ENCODE data around the gene A4GALT. TPM values are rescaled to one million over a fixed set of nuclear protein-coding genes. Genes with fewer than 3 reads are reported as not detected.

A4GALT gene
- total RNA-seq, 1 experiment from 2014 or later = 22.1 TPM

GRCh38 chr22:42688241-42689211 is 32.1 kb downstream of the A4GALT start:
- Mint-ChIP-seq H3K4me1 (peaks cover 19% of the 10 kb centered on the region), H3K9me3 (no peaks in the 10 kb centered on the region), H3K27ac (peak overlapping the region; percentile 65), H3K4me3 (no peak overlapping the region), H3K36me3 (no peaks in the 10 kb centered on the region), H3K27me3 (ENCODE audit: low read depth) (no peaks in the 10 kb centered on the region)
- TF ChIP-seq ZNF121 (CRISPR knock-in tag; IDR thresholded peaks at IDR 0.05) (peak; percentile 86), GRHL2 (CRISPR knock-in tag; IDR thresholded peaks at IDR 0.05; ENCODE audit: insufficient replicate concordance, severe bottlenecking) (no peak)
- DNase-seq (ENCODE audit: low spot score) = peak; percentile 48
- ATAC-seq = peak; percentile 70
- CTCF ChIA-PET = interaction anchor here (1.1 to 1.3 kb wide), 2 partner anchors 67 to 180 kb away, joined by 6 to 7 read pairs; no protein-coding TSS in a partner anchor
- POLR2A ChIA-PET = interaction anchor here (0.6 to 1.0 kb wide), 3 partner anchors 73 to 360 kb away, joined by 4 to 5 read pairs (median 5); partner anchors contain the start of gene POLDIP3

- DNase-seq (ENCODE audit: low spot score) (no peak), ATAC-seq (no peak)
- H3K4me3 Mint-ChIP-seq = no peak overlapping the region
- no peaks in the 10 kb centered on the region for H3K27me3 Mint-ChIP-seq (ENCODE audit: low read depth)
- H3K4me1 Mint-ChIP-seq = peaks cover 17% of the 10 kb centered on the region
- no peaks in the 10 kb centered on the region for H3K9me3 Mint-ChIP-seq
- ChIA-PET CTCF (interaction anchor here (1.1 kb wide), 1 partner anchor 181 kb away, joined by 7 read pairs; no protein-coding TSS in a partner anchor), POLR2A (no interaction called here)
- no peak for TF ChIP-seq JAZF1 (CRISPR knock-in tag; IDR thresholded peaks at IDR 0.05)
- TF ChIP-seq NFYB (CRISPR knock-in tag; conservative IDR thresholded peaks at IDR 0.05; ENCODE audit: low read depth) = no peak
- no peaks in the 10 kb centered on the region for H3K36me3 Mint-ChIP-seq
- no peak overlapping the region; the same call in 1 of the 2 replicates for H3K27ac Mint-ChIP-seq
Measured at GRCh38 chr22:42686756-42687491, 33.7 kb downstream of the A4GALT start.

- Mint-ChIP-seq H3K4me1 (peaks cover 17% of the 10 kb centered on the region), H3K9me3 (no peaks in the 10 kb centered on the region), H3K27ac (no peak overlapping the region), H3K36me3 (no peaks in the 10 kb centered on the region), H3K27me3 (ENCODE audit: low read depth) (no peaks in the 10 kb centered on the region), H3K4me3 (no peak overlapping the region)
- ChIA-PET POLR2A (no interaction called here), CTCF (no interaction called here)
- DNase-seq (ENCODE audit: low spot score) (no peak), ATAC-seq (no peak)
- TF ChIP-seq NFYB (CRISPR knock-in tag; conservative IDR thresholded peaks at IDR 0.05; ENCODE audit: low read depth) = no peak
- no peak for TF ChIP-seq GRHL2 (CRISPR knock-in tag; IDR thresholded peaks at IDR 0.05; ENCODE audit: insufficient replicate concordance, severe bottlenecking)
- no peak for TF ChIP-seq E2F4 (CRISPR knock-in tag; IDR thresholded peaks at IDR 0.05; ENCODE audit: borderline replicate concordance, low read depth)
- no peak for TF ChIP-seq PREB (CRISPR knock-in tag; IDR thresholded peaks at IDR 0.05; ENCODE audit: borderline replicate concordance)
- TF ChIP-seq SOX15 (CRISPR knock-in tag; IDR thresholded peaks at IDR 0.05) = no peak
- TF ChIP-seq ARID4B (CRISPR knock-in tag; IDR thresholded peaks at IDR 0.05; ENCODE audit: borderline replicate concordance) = no peak
Measured at GRCh38 chr22:42685941-42686653, 34.6 kb downstream of the A4GALT start.

All from WTC11 (cell line).